Activated T-cell treated with anti-CD3 and anti-CD28 coated beads for 48 hours (primary cell): Measurements from ENCODE around the gene MMD.
A peak's percentile ranks its signal among the peaks of the same experiment; 100 is the strongest.
"Not testable (repeated sequence)": the region's sequence is repeated elsewhere in the genome, so short reads cannot be mapped to it uniquely, and the experiment has no call there.

ENCODE experiments used
- DNase-seq: peaks from one replicate; pipeline ENCODE4 v3.0.0-alpha.2; 2020; ENCODE audit warnings: low read depth

Gene MMD

GRCh38 chr17:55421179-55421934, at the start of gene MMD:
MMD (minus strand) TSS chr17:55421835; CDS start chr17:55421695, 140 bp downstream.
- DNase-seq = peak; percentile 9

GRCh38 chr17:55466671-55467070, 45.0 kb upstream of the MMD start:
- DNase-seq = no peak

GRCh38 chr17:55465771-55466170, 44.1 kb upstream of the MMD start:
- DNase-seq = not testable (repeated sequence)

GRCh38 chr17:55463600-55463999, 42.0 kb upstream of the MMD start:
- no peak for DNase-seq

GRCh38 chr17:55462711-55463110, 41.1 kb upstream of the MMD start:
- DNase-seq = no peak

- no peak for DNase-seq
These were observed 40.6 kb upstream of the MMD start for GRCh38 chr17:55462234-55462633.

GRCh38 chr17:55458978-55459377, 37.3 kb upstream of the MMD start:
- DNase-seq = peak; percentile 67

- DNase-seq = no peak
These were observed 36.8 kb upstream of the MMD start for GRCh38 chr17:55458287-55458900.

GRCh38 chr17:55456307-55457240, 34.9 kb upstream of the MMD start:
- DNase-seq = no peak

GRCh38 chr17:55454906-55455474, 33.4 kb upstream of the MMD start:
- no peak for DNase-seq

GRCh38 chr17:55453839-55454557, 32.4 kb upstream of the MMD start:
- DNase-seq = no peak

GRCh38 chr17:55452139-55452790, 30.6 kb upstream of the MMD start:
- no peak for DNase-seq

GRCh38 chr17:55451758-55452138, 30.1 kb upstream of the MMD start:
- DNase-seq = no peak

- DNase-seq = no peak
These were observed 29.6 kb upstream of the MMD start for GRCh38 chr17:55451203-55451641.

GRCh38 chr17:55450232-55450825, 28.7 kb upstream of the MMD start:
- DNase-seq = no peak

GRCh38 chr17:55448681-55449080, 27.0 kb upstream of the MMD start:
- DNase-seq = no peak

GRCh38 chr17:55446581-55447205, 25.1 kb upstream of the MMD start:
- DNase-seq = no peak

GRCh38 chr17:55446004-55446403, 24.4 kb upstream of the MMD start:
- DNase-seq = not testable (repeated sequence)

- no peak for DNase-seq
These were observed 23.1 kb upstream of the MMD start for GRCh38 chr17:55444471-55445441.
